ENCODE measurements around the gene LBX1. TPM values are rescaled to one million over a fixed set of nuclear protein-coding genes. Genes with fewer than 3 reads are reported as not detected.

The LBX1 gene
- total RNA-seq, 2 donors from 2014 or later: not detected

DNA sequence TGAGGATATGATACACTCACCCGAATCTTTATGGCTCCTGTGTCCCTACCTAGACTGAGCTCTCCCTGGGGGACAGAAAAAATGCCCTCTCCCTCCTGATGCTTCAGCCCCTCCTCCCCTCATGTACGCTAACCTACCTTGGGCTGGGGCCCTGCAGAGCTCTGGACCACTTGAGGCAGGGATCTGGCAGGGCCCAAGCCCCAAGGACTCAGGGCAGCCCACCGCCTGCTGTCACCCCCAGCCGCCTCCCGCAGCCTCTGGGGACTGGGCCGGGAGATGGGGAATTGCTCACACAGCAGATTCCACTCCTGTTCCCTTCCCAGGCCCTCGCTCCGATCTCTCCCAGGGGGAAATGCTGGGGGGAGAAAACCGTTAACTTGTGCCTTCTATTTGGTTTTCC lies 32.9 kb upstream of the LBX1 start:
- TF ChIP-seq, protein P1, sequence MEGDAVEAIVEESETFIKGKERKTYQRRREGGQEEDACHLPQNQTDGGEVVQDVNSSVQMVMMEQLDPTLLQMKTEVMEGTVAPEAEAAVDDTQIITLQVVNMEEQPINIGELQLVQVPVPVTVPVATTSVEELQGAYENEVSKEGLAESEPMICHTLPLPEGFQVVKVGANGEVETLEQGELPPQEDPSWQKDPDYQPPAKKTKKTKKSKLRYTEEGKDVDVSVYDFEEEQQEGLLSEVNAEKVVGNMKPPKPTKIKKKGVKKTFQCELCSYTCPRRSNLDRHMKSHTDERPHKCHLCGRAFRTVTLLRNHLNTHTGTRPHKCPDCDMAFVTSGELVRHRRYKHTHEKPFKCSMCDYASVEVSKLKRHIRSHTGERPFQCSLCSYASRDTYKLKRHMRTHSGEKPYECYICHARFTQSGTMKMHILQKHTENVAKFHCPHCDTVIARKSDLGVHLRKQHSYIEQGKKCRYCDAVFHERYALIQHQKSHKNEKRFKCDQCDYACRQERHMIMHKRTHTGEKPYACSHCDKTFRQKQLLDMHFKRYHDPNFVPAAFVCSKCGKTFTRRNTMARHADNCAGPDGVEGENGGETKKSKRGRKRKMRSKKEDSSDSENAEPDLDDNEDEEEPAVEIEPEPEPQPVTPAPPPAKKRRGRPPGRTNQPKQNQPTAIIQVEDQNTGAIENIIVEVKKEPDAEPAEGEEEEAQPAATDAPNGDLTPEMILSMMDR (conservative IDR thresholded peaks at IDR 0.05): no peak
- no peak overlapping the region for H3K27ac ChIP-seq (ENCODE audit: low read depth, low read length)

DNA sequence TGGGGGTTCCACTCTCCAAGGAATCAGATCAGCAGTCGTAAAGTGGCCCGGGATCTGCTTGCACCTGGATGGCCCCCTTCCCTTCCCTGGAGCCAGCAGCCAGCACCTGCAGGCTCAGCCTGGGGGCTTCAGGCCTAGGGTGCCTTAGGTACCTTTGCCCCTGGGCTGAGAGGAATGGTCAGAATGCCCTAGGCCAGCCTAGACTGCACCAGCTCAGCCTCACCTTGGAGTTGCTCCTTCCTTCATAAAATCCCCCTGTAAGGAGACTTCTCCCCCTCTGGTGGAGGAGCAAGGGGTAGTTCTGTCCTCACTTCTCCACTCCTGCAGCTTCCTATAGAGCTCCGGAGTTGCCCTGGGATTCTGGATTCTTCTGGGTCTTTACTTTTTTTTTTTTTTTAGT lies 32.4 kb upstream of the LBX1 start:
- H3K4me1 Mint-ChIP-seq: peaks cover 38% of the 10 kb centered on the region
- TF ChIP-seq, protein P1 (conservative IDR thresholded peaks at IDR 0.05): peak; percentile 46
- H3K27ac ChIP-seq (ENCODE audit: low read depth, low read length): no peak overlapping the region
- no peaks in the 10 kb centered on the region for H3K9me3 ChIP-seq (ENCODE audit: control insufficient read depth, low read length)
- H3K4me3 ChIP-seq (ENCODE audit: low read length): no peak overlapping the region
- H3K27me3 Mint-ChIP-seq (ENCODE audit: insufficient read depth): peaks cover 22% of the 10 kb centered on the region
- H3K4me3 Mint-ChIP-seq: no peak overlapping the region
- H3K9me3 Mint-ChIP-seq: no peaks in the 10 kb centered on the region
- H3K27ac Mint-ChIP-seq: no peak overlapping the region
- H3K4me1 ChIP-seq (ENCODE audit: control insufficient read depth, insufficient read depth, low read length): peaks cover 27% of the 10 kb centered on the region
- no peak overlapping the region for H3K9ac ChIP-seq (ENCODE audit: extremely low read depth, low read length, poor library complexity, severe bottlenecking)
- H3K27me3 ChIP-seq (ENCODE audit: control insufficient read depth, insufficient read depth, low read length, poor library complexity, severe bottlenecking): peaks cover 13% of the 10 kb centered on the region
- H3K36me3 Mint-ChIP-seq (ENCODE audit: low read depth): no peaks in the 10 kb centered on the region
- 51% methylated on average over 2 of the region's 3 CpGs; no CpG with 5 or more reads in 1 of the 2 experiments for WGBS, 2 experiments (ENCODE audit: insufficient coverage in 1 of 2, insufficient read length in 1 of 2)
- no peaks in the 10 kb centered on the region for H3K36me3 ChIP-seq (ENCODE audit: control insufficient read depth, insufficient read depth, low read length)
- DNase-seq: peak; percentile 73

More for the DNA sequence above, 32.9 kb upstream of the LBX1 start:
- no peak for DNase-seq
- H3K36me3 Mint-ChIP-seq (ENCODE audit: low read depth): no peaks in the 10 kb centered on the region
- no peak overlapping the region for H3K27ac Mint-ChIP-seq
- no peak overlapping the region for H3K4me3 ChIP-seq (ENCODE audit: low read length)
- H3K4me3 Mint-ChIP-seq: no peak overlapping the region
- H3K4me1 Mint-ChIP-seq: peaks cover 40% of the 10 kb centered on the region
- peaks cover 27% of the 10 kb centered on the region for H3K4me1 ChIP-seq (ENCODE audit: control insufficient read depth, insufficient read depth, low read length)
- H3K27me3 ChIP-seq (ENCODE audit: control insufficient read depth, insufficient read depth, low read length, poor library complexity, severe bottlenecking): peaks cover 13% of the 10 kb centered on the region
- no peaks in the 10 kb centered on the region for H3K36me3 ChIP-seq (ENCODE audit: control insufficient read depth, insufficient read depth, low read length)
- H3K9ac ChIP-seq (ENCODE audit: extremely low read depth, low read length, poor library complexity, severe bottlenecking): no peak overlapping the region
- 74 to 85% methylated on average over 3 to 9 of the region's 9 CpGs for WGBS, 2 experiments (ENCODE audit: insufficient coverage in 1 of 2, insufficient read length in 1 of 2)
- H3K9me3 Mint-ChIP-seq: no peaks in the 10 kb centered on the region
- H3K27me3 Mint-ChIP-seq (ENCODE audit: insufficient read depth): peaks cover 22% of the 10 kb centered on the region
- H3K9me3 ChIP-seq (ENCODE audit: control insufficient read depth, low read length): no peaks in the 10 kb centered on the region

DNA sequence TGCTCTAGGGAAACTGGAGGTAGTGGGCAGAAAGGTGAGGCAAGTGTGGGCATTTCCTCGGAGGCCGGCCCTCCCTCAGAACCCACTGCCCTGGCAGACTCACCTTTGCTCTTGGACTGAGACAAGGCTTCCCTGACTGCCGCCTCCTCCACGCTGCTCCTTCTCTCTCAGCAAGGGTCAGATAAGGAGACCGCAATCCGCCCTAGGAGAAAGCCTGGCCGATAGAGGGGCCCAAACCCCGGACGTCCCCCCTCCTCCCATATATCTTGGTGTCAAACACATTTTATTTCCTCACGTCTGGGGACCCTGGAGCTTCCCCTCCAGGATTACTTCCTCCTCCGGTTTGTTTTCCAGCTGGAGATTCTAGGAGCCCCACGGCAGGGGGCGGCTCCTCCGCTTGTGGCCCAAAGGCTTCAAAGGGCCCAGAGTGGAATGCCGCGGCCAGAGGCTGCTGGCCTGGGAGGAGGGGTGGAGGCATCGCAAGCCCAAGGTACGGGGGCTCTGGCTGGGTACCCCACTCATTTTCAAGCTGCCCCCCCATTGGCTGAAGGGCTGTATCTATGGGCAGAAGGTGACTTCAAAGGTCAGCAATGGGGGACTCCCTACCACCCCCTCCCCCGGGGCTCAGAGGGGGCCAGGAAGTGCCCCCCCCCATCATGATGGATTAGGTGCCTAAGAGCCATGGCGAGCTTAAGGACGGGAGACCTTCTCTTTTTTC lies 31.7 kb upstream of the LBX1 start:
- Mint-ChIP-seq H3K36me3 (ENCODE audit: low read depth) (no peaks in the 10 kb centered on the region), H3K4me1 (peaks cover 42% of the 10 kb centered on the region), H3K27ac (no peak overlapping the region), H3K27me3 (ENCODE audit: insufficient read depth) (peaks cover 26% of the 10 kb centered on the region), H3K9me3 (no peaks in the 10 kb centered on the region), H3K4me3 (peak overlapping the region; percentile 43)
- Histone ChIP-seq H3K9ac (ENCODE audit: extremely low read depth, low read length, poor library complexity, severe bottlenecking) (no peak overlapping the region), H3K9me3 (ENCODE audit: control insufficient read depth, low read length) (no peaks in the 10 kb centered on the region), H3K27me3 (ENCODE audit: control insufficient read depth, insufficient read depth, low read length, poor library complexity, severe bottlenecking) (peaks cover 13% of the 10 kb centered on the region), H3K4me1 (ENCODE audit: control insufficient read depth, insufficient read depth, low read length) (peaks cover 27% of the 10 kb centered on the region), H3K4me3 (ENCODE audit: low read length) (no peak overlapping the region), H3K27ac (ENCODE audit: low read depth, low read length) (no peak overlapping the region), H3K36me3 (ENCODE audit: control insufficient read depth, insufficient read depth, low read length) (no peaks in the 10 kb centered on the region)
- TF ChIP-seq, protein P1 (conservative IDR thresholded peaks at IDR 0.05): no peak
- DNase-seq: peak; percentile 89
- WGBS, 2 experiments (ENCODE audit: insufficient coverage in 1 of 2, insufficient read length in 1 of 2): 18% methylated on average over 7 to 20 of the region's 21 CpGs

All from endodermal cell (in vitro differentiated cells).